NCI-H82 (cell line): ENCODE data around the gene TMEM119.
"Not testable (repeated sequence)": the region's sequence is repeated elsewhere in the genome, so short reads cannot be mapped to it uniquely, and the experiment has no call there.

Experiments used
- DNase-seq: peaks from one replicate; lab custom pipeline; 2025; lab: John Stamatoyannopoulos, UW

TMEM119 gene

GRCh38 chr12:108635201-108635996, 37.5 kb upstream of the TMEM119 start:
- peak; percentile 41 for DNase-seq

GRCh38 chr12:108634341-108634751, 36.5 kb upstream of the TMEM119 start:
- peak; percentile 20 for DNase-seq

- no peak for DNase-seq
Observed at GRCh38 chr12:108633534-108634248, 35.8 kb upstream of the TMEM119 start, which contains the start of gene SELPLG. Gene SELPLG (minus strand): TSS chr12:108633894. CDS start chr12:108624307, 9,587 bp downstream.

- no peak for DNase-seq
Observed at GRCh38 chr12:108633081-108633533, 35.2 kb upstream of the TMEM119 start.

DNA sequence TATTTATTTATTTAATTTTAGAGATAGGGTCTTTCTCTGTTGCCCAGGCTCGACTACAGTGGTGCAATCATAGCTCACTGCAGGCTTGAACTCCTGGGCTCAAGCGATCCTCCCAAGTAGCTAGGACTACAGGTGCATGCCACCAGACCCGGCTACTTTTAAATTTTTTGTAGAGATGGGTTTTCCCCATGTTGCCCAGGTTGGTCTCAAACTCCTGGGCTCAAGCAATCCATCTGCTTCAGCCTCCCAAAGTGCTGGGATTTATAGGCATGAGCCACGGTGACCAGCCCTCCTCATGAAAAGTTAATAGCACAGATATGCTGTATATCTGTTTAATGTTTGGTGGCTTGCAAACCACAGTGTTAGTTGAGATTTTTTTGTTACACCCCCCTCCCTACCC, 33.4 kb upstream of the TMEM119 start:
- DNase-seq: not testable (repeated sequence)

DNA sequence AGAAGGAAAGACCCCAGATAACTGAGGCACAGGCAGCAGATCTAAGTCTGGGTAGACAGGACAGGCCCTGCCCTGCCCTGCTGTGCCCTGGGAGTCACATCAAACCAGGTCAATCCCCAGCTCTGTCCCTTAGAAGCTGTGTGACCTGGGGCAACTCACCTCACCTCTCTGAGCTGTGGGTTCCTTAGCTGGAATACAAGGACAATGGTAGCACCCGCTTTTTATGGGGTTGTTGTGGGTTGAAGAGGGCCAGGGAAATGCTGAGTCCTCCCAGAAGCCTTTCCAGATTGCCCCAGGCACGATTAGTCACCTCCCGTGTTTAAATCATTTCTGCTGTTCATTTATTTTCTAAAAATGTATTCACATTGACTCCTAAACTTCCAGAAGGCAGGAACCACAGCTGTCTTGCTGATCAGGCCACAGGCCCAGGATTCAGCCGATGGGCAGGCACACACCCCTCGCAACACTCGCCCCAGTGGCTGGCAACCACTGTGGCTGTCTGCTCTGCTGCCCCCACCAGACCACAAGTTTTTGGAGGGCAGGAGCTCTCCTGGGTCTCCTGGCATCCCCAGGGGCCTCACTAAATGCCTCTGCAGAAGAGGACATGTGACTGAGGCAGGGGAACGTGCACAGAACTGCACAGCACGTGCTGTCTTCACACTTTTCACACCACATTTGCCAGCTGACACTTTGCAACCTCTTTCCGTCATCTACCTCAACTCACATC, 32.8 kb upstream of the TMEM119 start:
- no peak for DNase-seq

GRCh38 chr12:108629824-108630476, 32.1 kb upstream of the TMEM119 start:
- no peak for DNase-seq

GRCh38 chr12:108629151-108629550, 31.3 kb upstream of the TMEM119 start:
- DNase-seq: no peak

DNA sequence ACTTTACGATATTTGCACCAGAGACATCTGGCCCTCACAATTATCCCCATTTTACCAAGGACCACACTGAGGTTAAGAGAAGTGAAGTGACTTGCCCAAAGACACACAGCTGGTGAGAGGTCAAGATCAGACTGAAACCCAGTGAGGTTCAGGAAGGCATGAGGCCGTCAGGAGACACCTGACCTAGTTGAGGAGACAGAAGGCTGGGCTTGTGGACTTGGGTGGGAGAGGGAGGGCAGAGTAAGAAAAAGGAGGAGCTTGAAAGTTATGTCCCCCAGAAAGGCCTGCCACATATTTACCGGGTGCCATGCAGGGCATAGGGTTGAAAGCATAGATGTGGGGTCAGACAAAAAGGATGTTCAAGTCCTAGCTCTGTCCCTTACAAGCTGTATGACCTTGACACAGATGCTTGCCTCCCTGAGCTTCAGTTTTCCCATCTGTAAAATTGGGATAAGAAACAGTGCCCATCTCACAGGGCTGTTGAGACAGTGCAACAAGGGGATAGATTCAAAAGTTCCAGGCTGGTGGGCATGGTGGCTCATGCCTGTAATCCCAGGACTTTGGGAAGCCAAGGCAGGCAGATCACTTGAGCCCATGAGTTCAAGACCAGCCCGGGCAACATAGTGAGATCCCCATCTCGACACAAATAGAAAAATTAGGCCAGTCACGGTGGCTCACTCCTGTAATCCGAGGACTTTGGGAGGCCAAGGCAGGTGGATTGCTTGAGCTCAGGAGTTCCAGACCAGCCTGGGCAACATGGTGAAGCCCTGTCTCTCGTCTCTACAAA, 29.4 kb upstream of the TMEM119 start:
- DNase-seq: no peak

- DNase-seq: no peak
Observed at GRCh38 chr12:108625228-108625627, 27.3 kb upstream of the TMEM119 start.

- DNase-seq: no peak
Observed at GRCh38 chr12:108623577-108623976, 25.7 kb upstream of the TMEM119 start.

DNA sequence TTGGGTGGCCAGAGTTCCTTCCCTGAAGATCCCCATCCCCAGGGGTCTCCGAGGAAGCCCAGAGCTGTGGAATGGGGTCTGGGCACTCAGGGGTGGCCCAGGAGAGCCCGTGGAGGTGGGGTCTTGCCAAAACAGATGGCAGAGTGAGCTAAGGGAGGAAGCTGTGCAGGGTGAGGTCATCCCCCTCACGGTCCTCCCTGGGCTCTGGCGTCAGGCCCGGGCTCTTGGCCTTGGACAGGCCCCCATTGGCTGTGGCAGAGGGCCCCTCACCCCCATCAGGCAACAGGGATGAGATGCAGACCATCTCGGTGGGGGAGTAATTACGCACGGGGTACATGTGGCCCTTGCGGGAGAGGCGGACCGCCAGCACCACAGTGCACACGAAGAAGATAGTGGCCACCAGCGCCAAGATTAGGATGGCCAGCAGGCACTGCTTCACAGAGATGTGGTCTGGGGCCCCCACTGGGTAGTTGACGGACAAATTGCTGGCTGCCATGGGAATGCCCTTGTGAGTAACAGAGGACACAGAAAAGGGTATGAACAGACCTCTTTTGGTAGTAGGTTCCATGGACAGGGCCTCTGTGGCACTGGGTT, 25.1 kb upstream of the TMEM119 start:
- DNase-seq: no peak

DNA sequence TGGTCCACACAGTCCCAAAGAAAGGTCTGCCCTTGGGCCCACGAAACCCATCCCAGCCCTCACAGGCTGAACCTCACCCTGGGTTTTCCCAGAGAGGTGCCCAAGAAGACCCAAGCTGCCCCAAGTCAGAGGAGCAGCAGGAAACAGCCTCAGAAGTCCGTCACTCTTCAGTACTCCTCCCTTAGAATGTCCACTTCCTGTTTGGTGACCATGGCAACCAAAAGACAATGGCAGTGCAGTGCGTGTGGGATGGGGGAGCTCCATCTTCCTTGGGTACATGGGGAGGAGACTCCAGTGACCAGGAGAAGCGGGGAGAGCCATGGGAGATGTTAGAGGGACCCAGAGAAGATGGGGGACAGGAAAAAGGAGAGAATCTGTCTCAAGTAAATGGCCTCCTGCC, 24.5 kb upstream of the TMEM119 start:
- DNase-seq: peak; percentile 33

DNA sequence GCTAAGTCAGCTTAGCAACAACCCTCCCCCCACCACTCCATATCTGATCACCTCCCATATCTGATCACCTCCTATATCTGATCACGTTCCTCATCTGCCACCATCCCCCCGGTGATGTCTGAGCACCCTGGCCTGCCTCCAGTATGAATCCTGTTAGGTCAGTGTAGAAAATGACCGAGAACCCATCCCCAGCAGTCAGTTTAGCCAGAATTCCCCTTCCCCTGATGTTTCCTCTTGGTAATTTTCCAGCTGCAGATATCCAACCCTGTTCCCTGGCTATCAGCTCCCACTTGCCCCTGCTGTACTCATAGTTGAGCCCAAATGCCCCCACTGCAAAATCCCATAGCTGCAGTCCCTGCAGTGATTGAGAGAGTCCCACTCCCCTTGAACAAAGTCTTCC, 23.3 kb upstream of the TMEM119 start:
- no peak for DNase-seq

DNA sequence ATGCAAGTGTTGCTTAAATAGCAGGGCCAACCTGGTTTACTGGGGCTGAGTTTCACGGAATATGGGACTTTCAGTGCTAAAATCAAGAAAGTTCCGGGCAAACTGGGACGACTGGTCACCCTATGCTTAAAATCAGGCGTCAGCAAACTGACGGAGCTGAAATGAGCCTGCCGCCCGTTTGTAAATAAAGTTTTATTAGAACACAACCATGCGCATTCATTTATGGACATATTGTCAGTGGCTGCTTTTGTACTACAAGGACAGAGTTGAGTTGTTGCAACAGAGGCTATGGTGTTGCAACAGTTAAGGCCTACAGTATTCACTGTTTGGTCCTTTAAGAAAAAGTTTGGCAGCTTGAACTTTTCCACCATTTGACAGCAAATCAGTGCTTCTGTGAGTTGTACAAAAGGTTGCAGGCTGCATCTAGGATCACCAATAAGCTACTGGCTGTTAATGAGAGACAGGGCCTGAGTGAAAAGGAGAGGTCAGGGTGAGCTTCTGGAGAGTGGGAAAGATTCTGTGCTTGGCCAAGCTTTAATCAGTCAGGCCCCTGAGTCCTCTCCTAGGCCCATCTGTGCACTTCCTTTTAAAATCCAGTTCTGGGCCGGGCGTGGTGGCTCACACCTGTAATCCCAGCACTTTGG, 22.5 kb upstream of the TMEM119 start:
- DNase-seq: no peak

- DNase-seq: no peak
Observed at GRCh38 chr12:108619369-108620160, 21.7 kb upstream of the TMEM119 start.

DNA sequence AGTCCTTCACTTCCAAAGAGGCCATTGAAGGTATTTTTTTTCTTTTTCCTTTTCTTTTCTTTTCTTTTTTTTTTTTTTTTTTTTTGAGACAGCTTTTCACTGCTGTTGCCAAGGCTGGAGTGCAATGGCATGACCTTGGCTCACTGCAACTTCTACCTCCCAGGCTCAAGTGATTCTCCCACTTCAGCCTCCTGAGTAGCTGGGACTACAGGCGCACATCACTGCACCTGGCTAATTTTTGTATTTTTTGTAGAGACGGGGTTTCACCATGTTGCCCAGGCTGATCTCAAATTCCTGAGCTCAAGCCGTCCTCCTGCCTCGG, 21.0 kb upstream of the TMEM119 start:
- not testable (repeated sequence) for DNase-seq

- peak; percentile 93 for DNase-seq
Observed at GRCh38 chr12:108618079-108618952, 20.4 kb upstream of the TMEM119 start.
